VCaP (cell line): Measurements from ENCODE around the gene TBX5.

Experiments
- H3K27ac ChIP-seq: fragments of 450-650 bp; 2 replicates; pipeline ENCODE4 v1.5.1; 2017
- CTCF ChIP-seq: fragments of 450-650 bp; conservative IDR thresholded peaks from 2 replicates; pipeline ENCODE4 v1.5.1; 2017; ENCODE audit warnings: mild to moderate bottlenecking, moderate library complexity

Gene TBX5

GRCh38 chr12:114342656-114343055 lies 63.3 kb downstream of the TBX5 start:
- TF ChIP-seq CTCF: no peak

GRCh38 chr12:114341635-114342034 lies 64.3 kb downstream of the TBX5 start:
- no peak overlapping the region for H3K27ac ChIP-seq
- TF ChIP-seq CTCF: no peak

More at GRCh38 chr12:114342656-114343055, 63.3 kb downstream of the TBX5 start:
- H3K27ac ChIP-seq: no peak overlapping the region

- no peak for TF ChIP-seq CTCF
- H3K27ac ChIP-seq: no peak overlapping the region
These were observed 65.7 kb downstream of the TBX5 start for GRCh38 chr12:114340231-114340630.

- no peak for TF ChIP-seq CTCF
- H3K27ac ChIP-seq: no peak overlapping the region
These were observed 66.3 kb downstream of the TBX5 start for GRCh38 chr12:114339626-114340025.

- no peak overlapping the region for H3K27ac ChIP-seq
- no peak for TF ChIP-seq CTCF
These were observed 70.3 kb downstream of the TBX5 start for GRCh38 chr12:114335607-114336006.

GRCh38 chr12:114334395-114334794 lies 71.5 kb downstream of the TBX5 start:
- no peak for TF ChIP-seq CTCF
- H3K27ac ChIP-seq: no peak overlapping the region

GRCh38 chr12:114328292-114328691 lies 77.7 kb downstream of the TBX5 start:
- H3K27ac ChIP-seq: no peak overlapping the region
- TF ChIP-seq CTCF: no peak

GRCh38 chr12:114327765-114328164 lies 78.2 kb downstream of the TBX5 start:
- H3K27ac ChIP-seq: no peak overlapping the region
- no peak for TF ChIP-seq CTCF
